ENCODE results near the gene GRAMD1B.

- TF ChIP-seq TAF1 (conservative IDR thresholded peaks at IDR 0.05) (no peak), MAX (IDR thresholded peaks at IDR 0.05) (no peak), REST (IDR thresholded peaks at IDR 0.05) (no peak), JUND (IDR thresholded peaks at IDR 0.05) (no peak), EGR1 (IDR thresholded peaks at IDR 0.05; ENCODE audit: low read depth in 2 of 2) (no peak)
- TF ChIP-seq, protein P1, sequence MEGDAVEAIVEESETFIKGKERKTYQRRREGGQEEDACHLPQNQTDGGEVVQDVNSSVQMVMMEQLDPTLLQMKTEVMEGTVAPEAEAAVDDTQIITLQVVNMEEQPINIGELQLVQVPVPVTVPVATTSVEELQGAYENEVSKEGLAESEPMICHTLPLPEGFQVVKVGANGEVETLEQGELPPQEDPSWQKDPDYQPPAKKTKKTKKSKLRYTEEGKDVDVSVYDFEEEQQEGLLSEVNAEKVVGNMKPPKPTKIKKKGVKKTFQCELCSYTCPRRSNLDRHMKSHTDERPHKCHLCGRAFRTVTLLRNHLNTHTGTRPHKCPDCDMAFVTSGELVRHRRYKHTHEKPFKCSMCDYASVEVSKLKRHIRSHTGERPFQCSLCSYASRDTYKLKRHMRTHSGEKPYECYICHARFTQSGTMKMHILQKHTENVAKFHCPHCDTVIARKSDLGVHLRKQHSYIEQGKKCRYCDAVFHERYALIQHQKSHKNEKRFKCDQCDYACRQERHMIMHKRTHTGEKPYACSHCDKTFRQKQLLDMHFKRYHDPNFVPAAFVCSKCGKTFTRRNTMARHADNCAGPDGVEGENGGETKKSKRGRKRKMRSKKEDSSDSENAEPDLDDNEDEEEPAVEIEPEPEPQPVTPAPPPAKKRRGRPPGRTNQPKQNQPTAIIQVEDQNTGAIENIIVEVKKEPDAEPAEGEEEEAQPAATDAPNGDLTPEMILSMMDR (IDR thresholded peaks at IDR 0.05; ENCODE audit: low read depth, low read length, missing input control): no peak
- TF ChIP-seq, protein P2, sequence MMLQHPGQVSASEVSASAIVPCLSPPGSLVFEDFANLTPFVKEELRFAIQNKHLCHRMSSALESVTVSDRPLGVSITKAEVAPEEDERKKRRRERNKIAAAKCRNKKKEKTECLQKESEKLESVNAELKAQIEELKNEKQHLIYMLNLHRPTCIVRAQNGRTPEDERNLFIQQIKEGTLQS (IDR thresholded peaks at IDR 0.05): no peak
Measured at GRCh38 chr11:123507043-123507442, 77.0 kb downstream of the GRAMD1B start.

Data from liver (tissue), 3 donors.